ENCODE measurements around the gene SNIP1. TPM values are rescaled to one million over a fixed set of nuclear protein-coding genes. Genes with fewer than 3 reads are reported as not detected.
A peak's percentile ranks its signal among the peaks of the same experiment; 100 is the strongest.

Gene SNIP1
- total RNA-seq, 1 experiment from 2014 or later, result 26.4 TPM

DNA sequence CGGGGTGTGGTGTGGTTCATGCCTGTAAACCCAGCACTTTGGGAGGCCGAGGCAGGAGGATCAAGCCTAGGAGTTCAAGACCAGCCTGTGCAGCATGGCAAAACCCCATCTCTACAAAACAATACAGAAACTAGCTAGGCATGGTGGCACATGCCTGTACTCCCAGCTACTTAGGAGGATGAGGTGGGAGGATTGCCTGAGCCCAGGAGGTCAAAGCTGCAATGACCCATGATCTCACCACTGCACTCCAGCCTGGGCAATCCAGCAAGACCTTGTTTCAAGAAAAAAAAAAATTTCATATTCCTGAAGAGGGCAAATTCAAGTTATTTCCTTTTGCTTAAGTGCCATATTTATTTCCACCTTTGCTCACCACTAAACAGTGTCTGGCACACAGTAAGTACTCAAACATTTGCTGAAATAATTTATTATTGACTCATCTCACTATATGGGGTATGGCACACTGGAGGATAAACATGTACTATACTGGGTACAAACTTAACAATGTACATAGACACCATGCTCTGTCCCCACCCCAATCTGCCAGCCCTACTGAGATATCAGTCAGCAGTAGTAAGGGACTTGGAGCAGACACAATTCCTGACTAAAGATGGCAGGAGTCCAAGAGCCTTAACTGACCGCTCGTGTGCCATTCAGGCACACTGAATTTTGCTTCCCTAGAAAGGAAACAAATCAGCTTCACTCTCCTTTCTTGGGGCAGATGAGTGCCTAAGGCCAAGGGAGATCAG, 55.0 kb downstream of the SNIP1 start:
- POLR2A ChIA-PET, result interaction anchor here (0.8 to 3.2 kb wide), 7 partner anchors 10 to 24 kb away, joined by 3 to 14 read pairs (median 5); partner anchors contain the start of gene ZC3H12A
- no peak overlapping the region for H3K4me3 Mint-ChIP-seq (ENCODE audit: unreplicated experiment)
- peaks cover 78% of the 10 kb centered on the region for H3K36me3 Mint-ChIP-seq (ENCODE audit: insufficient read depth, unreplicated experiment)
- H3K27me3 Mint-ChIP-seq (ENCODE audit: insufficient read depth, unreplicated experiment), result no peaks in the 10 kb centered on the region
- peak; percentile 70 for DNase-seq (ENCODE audit: unreplicated experiment)
- peaks cover 7% of the 10 kb centered on the region for H3K4me1 Mint-ChIP-seq (ENCODE audit: insufficient read depth, unreplicated experiment)
- peak overlapping the region; percentile 59 for H3K27ac Mint-ChIP-seq (ENCODE audit: low read depth, unreplicated experiment)
- CTCF ChIA-PET, result interaction anchor here (0.6 to 4.1 kb wide), 16 partner anchors 10 to 611 kb away, joined by 3 to 50 read pairs (median 4); partner anchors contain the start of gene MEAF6
- BruUV-seq (replicated peaks), result no TSS peak
- intact Hi-C loops (cut with micrococcal nuclease), result no loop called here
- TF ChIP-seq, protein P1, sequence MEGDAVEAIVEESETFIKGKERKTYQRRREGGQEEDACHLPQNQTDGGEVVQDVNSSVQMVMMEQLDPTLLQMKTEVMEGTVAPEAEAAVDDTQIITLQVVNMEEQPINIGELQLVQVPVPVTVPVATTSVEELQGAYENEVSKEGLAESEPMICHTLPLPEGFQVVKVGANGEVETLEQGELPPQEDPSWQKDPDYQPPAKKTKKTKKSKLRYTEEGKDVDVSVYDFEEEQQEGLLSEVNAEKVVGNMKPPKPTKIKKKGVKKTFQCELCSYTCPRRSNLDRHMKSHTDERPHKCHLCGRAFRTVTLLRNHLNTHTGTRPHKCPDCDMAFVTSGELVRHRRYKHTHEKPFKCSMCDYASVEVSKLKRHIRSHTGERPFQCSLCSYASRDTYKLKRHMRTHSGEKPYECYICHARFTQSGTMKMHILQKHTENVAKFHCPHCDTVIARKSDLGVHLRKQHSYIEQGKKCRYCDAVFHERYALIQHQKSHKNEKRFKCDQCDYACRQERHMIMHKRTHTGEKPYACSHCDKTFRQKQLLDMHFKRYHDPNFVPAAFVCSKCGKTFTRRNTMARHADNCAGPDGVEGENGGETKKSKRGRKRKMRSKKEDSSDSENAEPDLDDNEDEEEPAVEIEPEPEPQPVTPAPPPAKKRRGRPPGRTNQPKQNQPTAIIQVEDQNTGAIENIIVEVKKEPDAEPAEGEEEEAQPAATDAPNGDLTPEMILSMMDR (IDR thresholded peaks at IDR 0.05; ENCODE audit: unreplicated experiment), result no peak
- no peaks in the 10 kb centered on the region for H3K9me3 Mint-ChIP-seq (ENCODE audit: unreplicated experiment)

DNA sequence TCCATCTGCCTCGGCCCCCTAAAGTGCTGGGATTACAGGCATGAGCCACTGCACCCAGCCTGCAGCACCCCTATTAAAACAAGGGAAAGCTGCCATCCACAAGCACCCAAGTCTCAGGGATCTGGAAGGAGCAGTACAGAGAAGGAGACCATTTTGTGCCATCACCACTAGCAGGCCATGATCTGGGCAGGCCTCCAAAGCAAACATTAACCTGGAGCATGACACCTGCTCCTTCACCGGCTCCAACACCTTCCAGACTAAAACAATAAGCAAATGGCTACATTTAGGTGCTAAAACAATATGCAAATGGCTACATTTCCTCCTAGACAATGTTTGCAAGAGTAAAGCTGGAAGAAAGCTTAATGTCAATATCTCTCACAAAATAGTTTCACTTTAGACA, 56.3 kb downstream of the SNIP1 start:
- DNase-seq (ENCODE audit: unreplicated experiment), result peak; percentile 67
- H3K27ac Mint-ChIP-seq (ENCODE audit: low read depth, unreplicated experiment), result no peak overlapping the region
- no peaks in the 10 kb centered on the region for H3K9me3 Mint-ChIP-seq (ENCODE audit: unreplicated experiment)
- intact Hi-C loops (cut with micrococcal nuclease), result no loop called here
- no peak overlapping the region for H3K4me3 Mint-ChIP-seq (ENCODE audit: unreplicated experiment)
- peaks cover 78% of the 10 kb centered on the region for H3K36me3 Mint-ChIP-seq (ENCODE audit: insufficient read depth, unreplicated experiment)
- BruUV-seq (replicated peaks), result no TSS peak
- peaks cover 7% of the 10 kb centered on the region for H3K4me1 Mint-ChIP-seq (ENCODE audit: insufficient read depth, unreplicated experiment)
- ChIA-PET CTCF (interaction anchor here (0.6 to 4.1 kb wide), 11 partner anchors 9 to 106 kb away, joined by 3 to 50 read pairs (median 3); partner anchors contain the start of gene MEAF6), POLR2A (interaction anchor here (0.9 to 3.4 kb wide), 5 partner anchors 11 to 23 kb away, joined by 3 to 16 read pairs (median 9); partner anchors contain the start of genes MEAF6 and ZC3H12A)
- TF ChIP-seq, protein P1 (IDR thresholded peaks at IDR 0.05; ENCODE audit: unreplicated experiment), result no peak
- no peaks in the 10 kb centered on the region for H3K27me3 Mint-ChIP-seq (ENCODE audit: insufficient read depth, unreplicated experiment)

DNA sequence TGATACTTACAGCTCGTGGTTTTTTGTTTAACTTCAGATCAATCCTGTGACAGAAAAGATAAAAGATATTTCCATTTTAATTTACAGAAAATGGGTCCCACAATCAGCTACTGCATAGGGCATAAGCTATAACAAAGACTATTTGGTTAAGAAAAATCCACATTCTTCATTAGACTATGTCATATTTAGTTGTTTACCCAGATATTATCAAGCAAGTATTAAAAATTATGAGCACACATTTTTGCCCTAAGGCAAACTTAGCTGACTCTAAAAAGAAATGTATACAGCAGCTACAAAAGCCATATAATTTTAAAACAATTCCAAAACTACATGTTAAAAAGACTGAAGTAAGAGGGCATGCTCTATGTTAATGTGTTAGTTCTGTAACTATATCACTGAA, 58.2 kb downstream of the SNIP1 start:
- H3K36me3 Mint-ChIP-seq (ENCODE audit: insufficient read depth, unreplicated experiment), result peaks cover 74% of the 10 kb centered on the region
- no peak overlapping the region for H3K4me3 Mint-ChIP-seq (ENCODE audit: unreplicated experiment)
- H3K27ac Mint-ChIP-seq (ENCODE audit: low read depth, unreplicated experiment), result no peak overlapping the region
- no peaks in the 10 kb centered on the region for H3K27me3 Mint-ChIP-seq (ENCODE audit: insufficient read depth, unreplicated experiment)
- DNase-seq (ENCODE audit: unreplicated experiment), result no peak
- BruUV-seq (replicated peaks), result no TSS peak
- intact Hi-C loops (cut with micrococcal nuclease), result no loop called here
- no peaks in the 10 kb centered on the region for H3K9me3 Mint-ChIP-seq (ENCODE audit: unreplicated experiment)
- TF ChIP-seq, protein P1 (IDR thresholded peaks at IDR 0.05; ENCODE audit: unreplicated experiment), result no peak
- ChIA-PET POLR2A (interaction anchor here (1.1 to 3.4 kb wide), 8 partner anchors 8 to 100 kb away, joined by 4 to 16 read pairs (median 6); partner anchors contain the start of genes GNL2, MEAF6 and ZC3H12A), CTCF (interaction anchor here (0.6 to 13.0 kb wide), 6 partner anchors 9 to 979 kb away, joined by 3 to 234 read pairs (median 5); partner anchors contain the start of gene SNIP1)
- peaks cover 7% of the 10 kb centered on the region for H3K4me1 Mint-ChIP-seq (ENCODE audit: insufficient read depth, unreplicated experiment)

DNA sequence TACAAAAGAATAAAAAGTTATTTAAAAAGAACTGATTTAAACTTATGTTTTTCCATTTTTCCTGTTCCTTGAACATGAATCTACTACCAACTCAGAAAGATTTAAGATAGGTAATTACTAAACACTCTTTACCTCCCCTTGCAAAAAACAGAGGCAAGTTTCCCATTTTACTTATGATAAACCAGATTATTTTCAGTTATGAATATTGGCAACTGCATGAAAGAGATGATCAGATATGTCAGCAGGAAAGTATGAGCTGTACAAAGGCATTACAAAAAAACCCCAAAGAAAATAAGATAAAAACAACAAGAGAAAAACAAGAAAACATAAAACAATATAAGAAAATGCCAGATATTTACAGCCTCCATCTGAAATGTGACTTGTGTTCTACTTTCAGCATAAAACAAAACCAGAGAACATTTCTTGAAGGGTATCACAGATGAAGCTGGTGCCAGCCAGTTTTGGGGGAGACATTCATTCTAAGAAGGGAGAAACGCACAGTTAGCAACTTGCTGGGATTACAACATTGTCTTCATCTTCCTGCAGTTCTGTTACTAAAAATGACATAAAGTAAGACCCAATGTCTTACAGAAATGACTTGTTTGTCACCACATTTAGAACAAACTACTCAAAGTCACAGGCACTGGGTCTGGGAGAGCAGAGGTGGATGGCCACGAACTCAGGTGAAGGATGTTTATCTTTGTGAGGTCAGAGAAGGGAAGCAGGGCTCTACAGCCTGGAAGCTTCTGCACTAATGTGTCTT, 60.6 kb downstream of the SNIP1 start:
- ChIA-PET CTCF (interaction anchor here (1.4 to 13.0 kb wide), 2 partner anchors 40 to 188 kb away, joined by 3 to 234 read pairs; no protein-coding TSS in a partner anchor), POLR2A (no interaction called here)
- intact Hi-C loops (cut with micrococcal nuclease), result no loop called here
- Mint-ChIP-seq H3K4me3 (ENCODE audit: unreplicated experiment) (no peak overlapping the region), H3K27ac (ENCODE audit: low read depth, unreplicated experiment) (no peak overlapping the region), H3K9me3 (ENCODE audit: unreplicated experiment) (no peaks in the 10 kb centered on the region), H3K4me1 (ENCODE audit: insufficient read depth, unreplicated experiment) (no peaks in the 10 kb centered on the region), H3K36me3 (ENCODE audit: insufficient read depth, unreplicated experiment) (peaks cover 64% of the 10 kb centered on the region), H3K27me3 (ENCODE audit: insufficient read depth, unreplicated experiment) (no peaks in the 10 kb centered on the region)
- TF ChIP-seq, protein P1 (IDR thresholded peaks at IDR 0.05; ENCODE audit: unreplicated experiment), result no peak
- TSS peak; percentile 53 for BruUV-seq (replicated peaks)
- DNase-seq (ENCODE audit: unreplicated experiment), result no peak

All from MCF 10A (cell line).